Measurements from ENCODE around the gene HLA-G.
A peak's percentile ranks its signal among the peaks of the same experiment; 100 is the strongest.

The HLA-G gene

DNA sequence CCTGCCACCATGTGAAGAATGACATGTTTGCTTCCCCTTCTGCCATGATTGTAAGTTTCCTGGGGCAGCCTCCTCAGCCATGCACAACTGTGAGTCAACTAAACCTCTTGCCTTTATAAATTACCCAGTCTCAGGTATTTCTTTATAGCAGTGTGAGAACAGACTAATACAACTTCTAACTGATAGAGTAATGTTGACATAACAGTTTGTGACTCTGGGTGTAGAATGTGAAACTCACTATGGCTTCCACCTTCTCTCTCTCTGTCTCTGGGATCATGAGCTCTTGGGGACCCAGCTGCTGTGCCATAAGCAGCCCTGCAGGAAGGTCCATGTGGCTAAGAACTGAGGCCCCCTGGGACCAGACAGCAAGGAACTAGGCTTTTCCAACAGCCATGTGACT is 3.5 kb upstream of the HLA-G start:
- DNase-seq: no peak

DNA sequence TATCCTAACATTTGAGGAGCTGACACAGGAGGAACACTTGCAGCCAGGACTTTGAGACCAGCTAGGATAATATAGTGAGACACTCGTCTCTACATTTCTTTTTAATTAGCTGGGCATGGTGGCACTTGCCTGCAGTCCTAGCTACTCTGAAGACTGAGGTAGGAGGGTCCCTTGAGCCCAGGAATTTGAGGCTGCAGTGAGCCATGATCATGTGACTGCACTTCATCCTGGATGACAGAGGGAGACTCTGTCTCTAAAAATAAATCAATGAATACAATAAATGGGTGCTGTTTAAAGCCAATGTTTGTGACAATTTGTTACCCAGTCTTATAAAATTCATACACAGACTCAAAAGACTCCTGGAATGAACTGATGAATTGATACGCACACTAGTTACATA is 1.8 kb upstream of the HLA-G start:
- no peak for DNase-seq

- no peak for DNase-seq
Observed at GRCh38 chr6:29826271-29826670, 1.4 kb upstream of the HLA-G start.

DNA sequence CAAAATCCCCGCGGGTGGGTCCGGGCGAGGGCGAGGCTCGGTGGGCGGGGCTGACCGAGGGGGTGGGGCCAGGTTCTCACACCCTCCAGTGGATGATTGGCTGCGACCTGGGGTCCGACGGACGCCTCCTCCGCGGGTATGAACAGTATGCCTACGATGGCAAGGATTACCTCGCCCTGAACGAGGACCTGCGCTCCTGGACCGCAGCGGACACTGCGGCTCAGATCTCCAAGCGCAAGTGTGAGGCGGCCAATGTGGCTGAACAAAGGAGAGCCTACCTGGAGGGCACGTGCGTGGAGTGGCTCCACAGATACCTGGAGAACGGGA is 809 bp downstream of the HLA-G start:
- DNase-seq: no peak

GRCh38 chr6:29829766-29830165 is 2.1 kb downstream of the HLA-G start:
- no peak for DNase-seq

GRCh38 chr6:29830409-29830808 is 2.8 kb downstream of the HLA-G start:
- DNase-seq: no peak

DNA sequence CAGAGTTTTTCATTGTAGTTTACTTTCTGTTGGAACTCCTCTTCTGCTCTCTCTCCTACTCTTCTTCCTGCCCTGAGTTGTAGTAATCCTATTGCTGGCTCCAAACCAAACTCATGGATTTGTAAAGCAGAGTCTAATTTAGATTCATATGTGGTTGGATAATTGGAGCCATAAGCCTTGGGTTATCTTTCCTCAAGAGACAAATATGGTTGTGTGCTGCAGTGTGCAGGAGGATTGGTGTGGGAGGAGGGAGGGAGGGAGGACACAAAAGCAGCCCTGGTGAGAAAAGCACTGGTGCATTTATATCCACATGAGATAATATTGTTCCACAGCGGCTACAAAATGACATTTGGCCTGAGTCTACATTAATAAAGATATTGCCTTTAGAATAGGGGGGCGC is 4.2 kb downstream of the HLA-G start:
- no peak for DNase-seq

- DNase-seq: peak; percentile 5
Observed at GRCh38 chr6:29834564-29835436, 7.2 kb downstream of the HLA-G start.

- DNase-seq: no peak
Observed at GRCh38 chr6:29839917-29840316, 12.3 kb downstream of the HLA-G start.

GRCh38 chr6:29841030-29841429 is 13.4 kb downstream of the HLA-G start:
- DNase-seq: no peak

GRCh38 chr6:29845405-29846006 is 17.9 kb downstream of the HLA-G start:
- DNase-seq: no peak

- DNase-seq: peak; percentile 58
Observed at GRCh38 chr6:29847871-29848630, 20.4 kb downstream of the HLA-G start.

- DNase-seq: peak; percentile 21
Observed at GRCh38 chr6:29850011-29850553, 22.5 kb downstream of the HLA-G start.

GRCh38 chr6:29851190-29851589 is 23.6 kb downstream of the HLA-G start:
- DNase-seq: no peak

DNA sequence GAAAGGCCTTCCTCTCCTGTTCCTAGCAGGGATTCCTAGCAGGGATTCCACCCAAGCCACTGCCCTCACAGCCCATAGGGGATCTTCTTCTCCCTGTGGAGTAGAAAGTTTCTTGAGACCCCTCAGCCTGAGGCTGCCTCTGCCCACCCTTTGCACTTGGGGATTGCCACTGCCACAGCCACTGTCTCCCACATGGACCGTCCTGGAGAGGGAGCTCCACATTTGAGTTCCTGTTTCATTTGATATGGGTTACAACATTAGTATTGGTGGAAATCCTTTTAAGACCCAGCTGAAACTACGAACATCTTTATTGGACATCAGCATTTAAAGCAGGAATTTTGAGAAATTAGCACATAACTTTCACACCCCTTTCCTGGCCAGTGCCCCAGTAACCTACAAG is 25.6 kb downstream of the HLA-G start:
- DNase-seq: no peak

DNA sequence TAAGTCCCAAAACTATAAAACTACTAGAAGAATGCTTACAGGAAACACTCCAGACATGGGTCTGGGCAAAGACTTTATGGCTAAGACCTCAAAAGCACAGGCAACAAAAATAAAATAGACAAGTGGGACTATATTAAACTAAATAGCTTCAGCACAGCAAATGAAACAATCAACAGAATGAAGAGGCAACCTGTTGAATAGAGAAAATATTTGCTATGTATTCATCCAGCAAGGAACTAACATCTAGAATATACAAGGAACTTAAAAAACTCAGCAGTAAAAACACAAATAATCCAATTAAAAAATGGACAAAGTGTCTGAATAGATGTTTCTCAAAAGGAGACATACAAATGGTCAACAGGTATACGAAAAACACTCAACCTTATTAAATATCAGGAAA is 30.4 kb downstream of the HLA-G start:
- DNase-seq: no peak

- DNase-seq: no peak
Observed at GRCh38 chr6:29861521-29862255, 34.1 kb downstream of the HLA-G start.

DNA sequence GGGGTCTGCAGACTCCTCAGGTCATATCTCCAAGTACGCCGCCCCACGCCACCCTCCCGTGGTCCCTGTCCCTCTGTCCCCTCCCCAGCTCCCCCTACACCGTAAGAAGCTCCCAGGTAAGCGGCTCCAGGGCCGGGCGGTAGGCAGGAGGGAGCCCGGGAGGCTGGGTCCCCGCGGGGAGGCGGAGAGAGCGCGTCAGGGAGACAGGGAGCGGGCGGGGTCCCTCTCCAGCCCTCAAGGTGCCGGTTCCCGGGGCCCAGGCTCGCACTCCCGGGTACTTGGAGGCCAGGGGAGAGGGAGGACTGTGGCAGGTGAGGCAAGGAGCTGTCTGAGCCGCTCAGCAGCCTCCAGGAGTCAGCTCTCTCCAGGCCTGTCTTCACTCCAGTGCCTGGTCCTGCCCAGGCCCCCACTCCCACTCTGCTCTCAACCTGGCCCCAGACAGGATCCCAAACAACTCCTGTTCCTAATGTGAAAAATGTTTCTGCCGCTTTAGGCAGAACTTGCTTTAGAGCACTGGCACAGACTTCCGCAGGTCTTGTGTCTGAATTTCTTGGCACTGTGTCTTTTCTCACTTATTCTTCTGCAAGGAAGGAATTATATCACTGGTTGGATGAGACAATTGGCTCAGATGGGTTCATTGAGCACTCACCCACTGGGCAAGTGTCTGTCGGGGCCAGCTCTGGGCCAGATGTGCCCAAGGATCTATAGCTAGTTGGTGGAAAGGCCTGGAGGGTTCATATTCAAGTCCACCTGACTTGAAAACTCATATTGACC is 36.6 kb downstream of the HLA-G start:
- no peak for DNase-seq

DNA sequence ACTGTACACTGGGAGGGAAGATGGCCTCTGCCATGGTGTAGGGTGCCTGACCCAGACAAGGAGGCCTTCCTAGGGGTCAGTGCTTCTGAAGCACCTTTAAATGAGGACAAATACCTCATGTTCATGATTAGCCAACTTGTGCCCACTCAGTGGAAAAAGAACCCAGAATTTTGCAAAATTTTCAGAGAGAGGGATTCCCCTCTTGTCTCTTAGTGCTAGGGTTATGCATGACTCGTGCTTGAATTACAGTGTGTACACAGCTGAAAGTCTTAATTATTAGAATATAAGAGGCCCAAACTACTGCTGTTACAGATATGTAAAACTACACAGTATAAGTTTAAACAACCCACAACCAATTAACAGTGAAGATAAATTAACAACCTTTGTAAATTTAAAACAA is 38.0 kb downstream of the HLA-G start:
- no peak for DNase-seq

DNA sequence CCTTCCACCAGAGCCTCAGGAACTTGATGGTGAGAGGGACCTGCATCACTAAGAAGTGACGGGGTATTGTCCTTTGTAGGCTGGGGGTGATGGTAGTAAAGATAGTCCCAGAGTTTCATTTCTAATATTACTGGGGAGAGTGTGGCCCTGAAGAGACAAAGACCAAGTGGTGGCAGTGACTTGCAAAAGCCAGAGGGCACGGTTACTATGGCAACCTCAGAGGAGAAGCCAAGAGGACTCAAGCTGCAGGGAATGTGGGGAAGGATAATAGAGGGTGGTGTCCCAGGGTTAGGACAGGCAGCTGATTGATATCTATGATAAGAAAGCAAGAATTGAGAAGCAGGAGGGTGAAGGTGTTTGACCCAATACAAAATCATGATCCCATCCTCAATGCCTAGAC is 42.5 kb downstream of the HLA-G start:
- DNase-seq: no peak

GRCh38 chr6:29872791-29873190 is 45.2 kb downstream of the HLA-G start:
- no peak for DNase-seq

DNA sequence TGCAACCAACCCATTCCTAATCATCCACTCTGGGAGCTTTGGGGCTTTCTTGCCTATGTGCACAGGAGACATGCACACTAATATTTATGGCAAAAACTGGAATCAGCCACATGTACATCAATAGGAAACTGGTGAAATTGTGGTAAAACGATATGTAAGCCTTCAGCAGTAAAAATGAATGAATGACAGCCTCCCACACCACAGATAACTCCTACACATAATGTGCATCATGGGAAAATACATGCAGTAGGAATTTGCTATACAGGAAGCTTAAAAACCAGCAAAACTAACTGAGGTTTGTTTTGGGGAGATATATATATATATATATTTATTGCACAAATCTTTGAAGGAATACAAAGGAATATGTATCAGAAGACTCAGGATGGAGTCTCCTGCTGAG is 47.6 kb downstream of the HLA-G start:
- DNase-seq: no peak

Data from NCI-H2227 treated with DMSO at 0.1 percent for 48 hours (cell line).